NCI-H774 (cell line): Measurements from ENCODE around the gene KIF5C.

Experiments used
- DNase-seq: peaks from one replicate; lab custom pipeline; 2025; lab: John Stamatoyannopoulos, UW

The KIF5C gene

GRCh38 chr2:148888003-148888501, 13.0 kb downstream of the KIF5C start:
- peak; percentile 8 for DNase-seq

- DNase-seq: no peak
Measured at GRCh38 chr2:148888986-148889385, 14.0 kb downstream of the KIF5C start.

GRCh38 chr2:148893906-148894305, 18.9 kb downstream of the KIF5C start:
- no peak for DNase-seq

GRCh38 chr2:148896136-148896535, 21.1 kb downstream of the KIF5C start:
- DNase-seq: peak; percentile 54

- no peak for DNase-seq
Measured at GRCh38 chr2:148899638-148900318, 24.8 kb downstream of the KIF5C start.

- DNase-seq: peak; percentile 81
Measured at GRCh38 chr2:148900350-148900837, 25.4 kb downstream of the KIF5C start.

GRCh38 chr2:148901142-148901541, 26.1 kb downstream of the KIF5C start:
- peak; percentile 71 for DNase-seq

GRCh38 chr2:148902798-148903197, 27.8 kb downstream of the KIF5C start:
- DNase-seq: no peak

- no peak for DNase-seq
Measured at GRCh38 chr2:148903294-148903693, 28.3 kb downstream of the KIF5C start.

- DNase-seq: peak; percentile 5
Measured at GRCh38 chr2:148903979-148904378, 29.0 kb downstream of the KIF5C start.

GRCh38 chr2:148906124-148906523, 31.1 kb downstream of the KIF5C start:
- no peak for DNase-seq

- no peak for DNase-seq
Measured at GRCh38 chr2:148907085-148907785, 32.2 kb downstream of the KIF5C start.

GRCh38 chr2:148909114-148909513, 34.1 kb downstream of the KIF5C start:
- DNase-seq: no peak

GRCh38 chr2:148913061-148913460, 38.0 kb downstream of the KIF5C start:
- DNase-seq: no peak

GRCh38 chr2:148913492-148913891, 38.5 kb downstream of the KIF5C start:
- no peak for DNase-seq

- DNase-seq: peak; percentile 83
Measured at GRCh38 chr2:148914463-148914862, 39.4 kb downstream of the KIF5C start.

- no peak for DNase-seq
Measured at GRCh38 chr2:148917431-148917830, 42.4 kb downstream of the KIF5C start.

- DNase-seq: no peak
Measured at GRCh38 chr2:148918554-148918953, 43.5 kb downstream of the KIF5C start.

GRCh38 chr2:148920559-148920958, 45.5 kb downstream of the KIF5C start:
- DNase-seq: no peak

- peak; percentile 4 for DNase-seq
Measured at GRCh38 chr2:148922062-148922461, 47.0 kb downstream of the KIF5C start.

- DNase-seq: no peak
Measured at GRCh38 chr2:148922776-148923475, 47.9 kb downstream of the KIF5C start.

GRCh38 chr2:148924514-148925178, 49.6 kb downstream of the KIF5C start:
- no peak for DNase-seq
